SK-N-SH (cell line): ENCODE measurements around the gene ZNF827.

ENCODE experiments used
- CHD2 ChIP-seq: fragments of 150-350 bp; IDR thresholded peaks from 2 replicates; pipeline ENCODE4 v1.6.1; 2018; ENCODE audit warnings: low read length; ENCODE audit not compliant: partially characterized antibody
- ELF1 ChIP-seq: IDR thresholded peaks from 2 replicates; pipeline ENCODE4 v1.4.0; 2012
- GATA2 ChIP-seq: sonication (generic); formaldehyde crosslinking; IDR thresholded peaks from 2 replicates; pipeline ENCODE4 v1.5.0; 2020; ENCODE audit warnings: mild to moderate bottlenecking, missing genetic modification reagents
- JUND ChIP-seq: IDR thresholded peaks from 2 replicates; pipeline ENCODE4 v1.4.0; 2012
- NFIC ChIP-seq: IDR thresholded peaks from 2 replicates; pipeline ENCODE4 v1.4.0; 2012; ENCODE audit warnings: borderline replicate concordance
- SIN3A ChIP-seq: IDR thresholded peaks from 2 replicates; pipeline ENCODE4 v1.6.1; 2012; ENCODE audit warnings: low read depth, mild to moderate bottlenecking, low read length, moderate library complexity, borderline replicate concordance
- TF ChIP-seq, protein P1 (sequence below): fragments of 200-600 bp; sonication (generic); IDR thresholded peaks from 2 replicates; pipeline ENCODE4 v1.6.1; 2017; ENCODE audit warnings: antibody characterized with exemption, mild to moderate bottlenecking, moderate library complexity
- TF ChIP-seq, protein P2 (sequence below): IDR thresholded peaks from 2 replicates; pipeline ENCODE4 v1.4.0; 2012; ENCODE audit warnings: low read depth, borderline replicate concordance

DNA sequence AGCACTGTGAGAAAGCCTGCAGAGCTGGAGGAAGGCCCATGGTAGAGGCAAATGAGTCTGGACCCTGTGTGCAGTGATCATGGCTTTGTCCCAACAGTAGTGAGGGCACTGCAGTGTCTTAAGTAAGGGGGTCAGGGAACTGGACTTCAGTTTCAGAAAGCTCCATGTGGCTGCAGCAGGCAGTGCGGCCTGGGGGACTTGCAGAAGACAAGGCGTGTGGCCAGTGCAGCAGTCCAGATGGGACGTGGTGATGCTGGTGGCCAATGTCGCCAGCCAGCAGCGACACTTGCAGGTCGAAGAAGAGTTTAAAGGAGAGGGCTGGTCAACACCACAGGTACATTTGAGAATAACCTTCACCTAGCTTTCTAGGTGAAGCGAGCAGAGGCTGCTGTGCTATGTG is 113.4 kb downstream of the ZNF827 start:
- TF ChIP-seq, protein P1, sequence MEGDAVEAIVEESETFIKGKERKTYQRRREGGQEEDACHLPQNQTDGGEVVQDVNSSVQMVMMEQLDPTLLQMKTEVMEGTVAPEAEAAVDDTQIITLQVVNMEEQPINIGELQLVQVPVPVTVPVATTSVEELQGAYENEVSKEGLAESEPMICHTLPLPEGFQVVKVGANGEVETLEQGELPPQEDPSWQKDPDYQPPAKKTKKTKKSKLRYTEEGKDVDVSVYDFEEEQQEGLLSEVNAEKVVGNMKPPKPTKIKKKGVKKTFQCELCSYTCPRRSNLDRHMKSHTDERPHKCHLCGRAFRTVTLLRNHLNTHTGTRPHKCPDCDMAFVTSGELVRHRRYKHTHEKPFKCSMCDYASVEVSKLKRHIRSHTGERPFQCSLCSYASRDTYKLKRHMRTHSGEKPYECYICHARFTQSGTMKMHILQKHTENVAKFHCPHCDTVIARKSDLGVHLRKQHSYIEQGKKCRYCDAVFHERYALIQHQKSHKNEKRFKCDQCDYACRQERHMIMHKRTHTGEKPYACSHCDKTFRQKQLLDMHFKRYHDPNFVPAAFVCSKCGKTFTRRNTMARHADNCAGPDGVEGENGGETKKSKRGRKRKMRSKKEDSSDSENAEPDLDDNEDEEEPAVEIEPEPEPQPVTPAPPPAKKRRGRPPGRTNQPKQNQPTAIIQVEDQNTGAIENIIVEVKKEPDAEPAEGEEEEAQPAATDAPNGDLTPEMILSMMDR, result no peak
- TF ChIP-seq NFIC, result no peak
- no peak for TF ChIP-seq CHD2
- TF ChIP-seq GATA2, result no peak
- TF ChIP-seq ELF1, result no peak
- no peak for TF ChIP-seq SIN3A
- no peak for TF ChIP-seq JUND
- TF ChIP-seq, protein P2, sequence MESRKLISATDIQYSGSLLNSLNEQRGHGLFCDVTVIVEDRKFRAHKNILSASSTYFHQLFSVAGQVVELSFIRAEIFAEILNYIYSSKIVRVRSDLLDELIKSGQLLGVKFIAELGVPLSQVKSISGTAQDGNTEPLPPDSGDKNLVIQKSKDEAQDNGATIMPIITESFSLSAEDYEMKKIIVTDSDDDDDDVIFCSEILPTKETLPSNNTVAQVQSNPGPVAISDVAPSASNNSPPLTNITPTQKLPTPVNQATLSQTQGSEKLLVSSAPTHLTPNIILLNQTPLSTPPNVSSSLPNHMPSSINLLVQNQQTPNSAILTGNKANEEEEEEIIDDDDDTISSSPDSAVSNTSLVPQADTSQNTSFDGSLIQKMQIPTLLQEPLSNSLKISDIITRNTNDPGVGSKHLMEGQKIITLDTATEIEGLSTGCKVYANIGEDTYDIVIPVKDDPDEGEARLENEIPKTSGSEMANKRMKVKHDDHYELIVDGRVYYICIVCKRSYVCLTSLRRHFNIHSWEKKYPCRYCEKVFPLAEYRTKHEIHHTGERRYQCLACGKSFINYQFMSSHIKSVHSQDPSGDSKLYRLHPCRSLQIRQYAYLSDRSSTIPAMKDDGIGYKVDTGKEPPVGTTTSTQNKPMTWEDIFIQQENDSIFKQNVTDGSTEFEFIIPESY, result no peak
